Neural cell (in vitro differentiated cells): ENCODE data around the gene KCNJ16.

Source experiments
- CTCF ChIP-seq: fragments of 450-650 bp; IDR thresholded peaks from 2 replicates; pipeline ENCODE4 v1.5.1; 2014; ENCODE audit warnings: antibody characterized with exemption, mild to moderate bottlenecking, moderate library complexity; ENCODE audit not compliant: poor library complexity, severe bottlenecking
- EP300 ChIP-seq: fragments of 450-650 bp; conservative IDR thresholded peaks from 2 replicates; pipeline ENCODE4 v1.6.1; 2014; ENCODE audit warnings: antibody characterized with exemption, mild to moderate bottlenecking, moderate library complexity; ENCODE audit not compliant: poor library complexity, severe bottlenecking
- EZH2 ChIP-seq: fragments of 200-600, 300-800 bp; shearing (Covaris generic), sonication (generic); IDR thresholded peaks from 2 replicates; pipeline ENCODE4 v1.6.1; 2014; ENCODE audit warnings: antibody characterized with exemption, low read length, borderline replicate concordance, mild to moderate bottlenecking; ENCODE audit not compliant: insufficient read depth, poor library complexity, severe bottlenecking
- POLR2AphosphoS5 ChIP-seq: IDR thresholded peaks from 2 replicates; pipeline ENCODE4 v1.6.1; 2012
- TAF1 ChIP-seq: IDR thresholded peaks from 2 replicates; pipeline ENCODE4 v1.6.1; 2012; ENCODE audit warnings: low read depth

GRCh38 chr17:70034158-70034557 is 40.9 kb upstream of the KCNJ16 start:
- no peak for TF ChIP-seq TAF1
- TF ChIP-seq CTCF, result no peak
- TF ChIP-seq EZH2, result no peak
- TF ChIP-seq POLR2AphosphoS5, result no peak
- no peak for TF ChIP-seq EP300
